HCEC 1CT (cell line): ENCODE measurements around the gene CLDN5.

Experiments used
- DNase-seq: peaks from one replicate; pipeline ENCODE4 v3.0.0-alpha.2; 2017

Gene CLDN5

DNA sequence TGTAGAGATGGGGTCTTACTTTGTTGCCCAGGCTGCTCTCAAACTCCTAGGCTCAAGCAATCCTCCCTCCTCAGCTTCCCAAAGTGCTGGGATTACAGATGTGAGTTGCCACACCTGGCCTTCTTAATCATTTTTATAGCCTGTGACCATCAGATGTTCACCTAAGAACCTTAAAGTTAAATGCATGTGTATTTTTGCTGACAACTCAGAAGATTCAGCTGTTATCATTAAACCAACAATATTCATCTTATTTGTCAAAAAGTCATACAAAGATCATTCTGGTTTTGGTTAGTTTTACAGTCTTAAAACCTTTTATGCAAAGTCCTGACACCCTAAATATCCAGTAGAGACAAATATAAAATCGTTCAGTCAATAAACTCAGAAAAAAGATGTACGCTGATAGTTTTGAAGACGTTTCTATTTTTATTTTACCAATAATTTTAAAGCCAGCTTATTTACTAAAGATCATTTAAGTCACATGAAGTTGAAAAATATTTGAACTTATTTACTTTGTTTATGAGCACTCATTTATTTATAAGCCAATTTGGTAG, 22.2 kb downstream of the CLDN5 start:
- DNase-seq, result no peak

DNA sequence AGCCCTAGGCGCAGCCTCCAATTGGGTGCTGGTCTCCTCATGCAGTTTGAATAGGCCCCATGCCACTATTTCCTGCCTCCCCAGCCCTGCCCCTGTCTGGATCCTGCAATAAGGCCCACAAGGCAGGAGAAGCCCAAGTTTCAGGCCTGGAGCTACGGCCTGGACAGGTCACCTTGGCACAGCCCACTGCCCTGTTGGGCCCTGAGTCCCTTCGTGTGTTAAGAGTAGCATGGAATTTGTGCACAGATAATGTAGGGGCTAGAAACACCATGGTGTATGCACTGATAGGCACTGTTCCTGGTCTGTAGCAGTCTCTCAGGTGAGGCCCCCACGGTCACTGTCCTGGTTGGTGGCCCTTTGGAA, 24.3 kb downstream of the CLDN5 start:
- DNase-seq, result no peak

DNA sequence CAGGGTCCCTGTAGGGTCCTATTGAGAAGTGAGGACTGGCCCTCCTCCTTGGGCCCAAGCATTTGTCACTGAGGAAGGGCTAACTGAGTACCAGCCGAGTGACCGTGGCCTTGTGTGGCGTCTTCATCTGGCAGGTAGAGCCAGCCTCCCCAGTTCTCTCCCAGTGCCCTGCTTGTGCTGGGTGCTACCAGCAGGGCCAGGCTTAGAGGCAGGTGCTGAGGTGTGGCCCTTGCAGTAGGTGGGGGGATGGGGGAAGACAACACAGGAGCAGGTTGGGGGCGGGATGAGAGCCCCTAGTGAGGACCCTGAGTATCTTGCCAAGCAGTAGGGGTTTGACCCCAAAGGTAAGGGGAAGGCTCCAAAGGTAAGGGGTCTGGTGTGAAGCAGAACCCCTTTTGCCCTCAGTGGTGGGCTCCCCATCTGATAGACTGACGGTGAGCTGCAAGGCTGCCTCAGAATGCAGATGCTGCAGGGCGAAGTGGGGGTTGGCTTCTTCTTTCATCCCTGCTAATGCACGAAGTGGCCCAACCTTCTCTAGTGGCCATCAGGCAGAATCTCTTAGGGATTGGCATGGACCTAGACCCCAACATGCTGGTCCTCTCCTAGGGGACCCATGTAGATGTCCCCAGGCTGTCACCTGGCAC, 24.9 kb downstream of the CLDN5 start:
- no peak for DNase-seq

DNA sequence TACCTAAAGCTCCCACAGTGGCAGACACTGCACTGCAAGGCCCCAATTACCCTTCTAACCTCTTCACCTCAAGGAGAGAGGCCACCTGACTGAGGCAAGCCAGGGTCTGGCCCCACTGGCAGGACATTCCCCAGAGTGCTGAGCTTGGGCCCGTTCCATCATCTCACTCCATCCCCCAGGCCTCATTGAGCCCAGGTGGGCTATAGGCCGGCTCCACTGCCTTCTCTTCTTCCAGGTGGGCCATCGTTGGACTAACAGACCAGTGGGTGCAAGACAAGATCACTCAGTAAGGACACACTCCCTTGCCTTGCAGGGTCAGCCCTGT, 25.4 kb downstream of the CLDN5 start:
- DNase-seq, result no peak

DNA sequence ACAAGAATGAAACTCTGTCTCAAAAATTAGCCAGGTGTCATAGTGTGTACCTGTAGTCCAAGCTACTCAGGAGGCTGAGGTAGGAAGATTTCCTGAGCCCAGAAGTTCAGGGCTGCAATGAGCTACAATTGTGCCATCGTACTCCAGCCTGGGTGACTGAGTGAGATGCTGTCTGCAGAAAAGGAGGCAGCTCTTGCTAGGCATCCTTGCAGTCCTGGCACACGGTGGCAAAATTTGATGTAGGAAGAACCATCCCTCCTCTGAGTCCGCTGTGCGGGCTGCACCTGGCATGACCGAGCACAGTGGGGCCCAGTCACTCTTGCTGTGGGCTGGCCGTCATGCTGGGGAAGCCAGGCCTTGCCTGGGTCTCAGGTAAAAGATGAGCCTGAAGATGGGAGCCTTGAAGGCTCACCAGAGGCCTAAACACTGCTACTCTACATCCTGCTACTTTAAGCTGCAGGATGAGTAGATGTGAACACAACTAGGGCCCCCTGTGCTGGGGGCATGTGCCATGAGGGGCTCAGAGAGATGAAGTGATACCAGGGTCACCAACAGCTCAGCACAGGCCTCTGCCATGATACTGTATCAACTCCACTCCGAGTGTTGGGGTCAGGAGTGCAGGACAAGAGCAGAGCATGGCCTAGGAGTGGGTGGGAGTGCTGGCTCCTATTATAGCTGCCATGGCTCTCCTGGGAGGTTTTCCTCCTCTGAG, 25.9 kb downstream of the CLDN5 start:
- no peak for DNase-seq

DNA sequence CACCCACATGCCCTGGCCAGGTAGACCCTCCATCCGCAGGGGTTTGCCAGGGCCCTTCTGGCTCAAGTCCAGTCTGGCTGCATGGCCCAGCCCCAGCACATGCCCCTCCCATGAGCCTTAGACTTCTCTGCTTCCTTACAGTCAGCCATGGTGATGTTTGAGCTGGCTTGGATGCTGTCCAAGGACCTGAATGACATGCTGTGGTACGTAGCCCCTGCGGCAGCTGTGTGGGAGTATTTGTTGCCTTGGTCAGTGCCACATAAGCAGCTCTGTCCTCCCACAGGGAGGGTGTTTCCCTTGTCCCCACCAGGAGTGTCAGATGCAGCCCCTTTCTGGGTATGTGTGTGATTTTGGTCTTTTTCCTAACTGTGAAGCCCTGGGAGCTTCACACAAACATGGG, 27.0 kb downstream of the CLDN5 start:
- peak; percentile 59 for DNase-seq

DNA sequence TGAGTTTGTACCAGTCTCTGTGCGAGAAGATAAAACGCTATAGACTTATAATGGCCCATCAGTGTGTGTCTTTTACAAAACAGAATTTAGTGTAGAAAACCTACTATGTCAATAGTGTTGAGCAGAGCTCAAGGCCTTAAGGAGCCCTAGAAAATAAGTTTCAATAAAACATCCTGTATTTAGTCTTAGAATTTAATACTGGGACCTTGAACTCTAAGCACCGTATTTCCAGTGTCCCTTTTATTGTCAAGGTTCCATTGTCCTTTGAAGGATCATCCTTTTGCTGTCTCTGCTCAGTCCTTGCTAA, 27.9 kb downstream of the CLDN5 start:
- no peak for DNase-seq

DNA sequence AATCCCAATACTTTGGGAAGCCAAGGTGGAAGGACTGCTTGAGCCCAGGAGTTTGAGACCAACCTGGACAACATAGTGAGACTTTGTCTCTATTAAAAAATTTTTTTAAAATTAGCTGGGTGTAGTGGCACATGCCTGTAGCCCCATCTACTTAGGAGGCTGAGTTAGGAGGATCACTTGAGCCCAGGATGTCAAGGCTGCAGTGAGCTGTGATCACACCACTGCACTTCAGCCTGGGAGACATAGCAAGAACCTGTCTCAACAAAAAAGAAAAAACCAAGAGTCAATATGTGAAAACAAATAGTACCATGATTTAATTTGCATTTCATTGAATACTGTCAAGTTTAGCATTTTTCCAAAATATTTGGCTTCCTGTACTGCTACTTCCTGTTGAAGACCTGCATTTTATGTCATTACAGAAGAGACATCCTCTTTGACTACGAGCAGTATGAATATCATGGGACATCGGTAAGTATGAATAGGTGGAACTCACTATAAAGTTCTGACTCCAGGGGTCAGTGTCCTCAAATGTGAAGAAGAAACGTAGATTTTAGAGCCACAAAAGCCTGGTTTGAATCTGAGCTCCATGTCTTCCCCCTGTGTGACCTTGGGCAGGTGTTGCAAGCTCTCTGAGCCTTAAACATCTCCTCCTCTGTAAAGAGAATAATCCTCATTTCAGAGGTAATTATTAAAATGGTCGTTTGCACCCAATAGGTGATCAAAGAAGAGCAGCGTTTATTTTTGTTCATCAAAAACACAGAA, 28.5 kb downstream of the CLDN5 start:
- peak; percentile 8 for DNase-seq

DNA sequence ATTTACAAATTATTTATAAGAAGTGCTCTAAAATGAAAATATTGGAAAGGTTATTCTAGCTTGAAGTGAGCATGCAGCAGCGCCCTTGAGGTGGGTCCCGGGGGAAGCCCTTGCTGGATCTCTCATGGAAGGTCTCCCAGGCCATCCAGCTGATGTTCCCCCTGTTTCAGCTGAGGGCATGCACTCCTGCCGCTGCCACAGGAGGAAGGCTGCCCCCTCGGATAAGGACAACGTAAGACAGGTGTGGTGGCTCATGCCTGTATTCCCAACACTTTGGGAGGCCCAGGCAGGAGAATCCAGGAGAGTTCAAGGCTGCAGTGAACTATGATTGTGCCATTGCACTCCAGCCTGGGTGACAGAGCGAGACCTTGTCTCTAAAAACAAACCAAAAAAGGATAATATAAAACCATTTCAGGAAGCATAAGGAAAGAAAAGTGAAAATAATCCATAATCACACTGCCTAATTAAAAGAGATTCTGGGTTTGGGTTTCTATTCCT, 29.5 kb downstream of the CLDN5 start:
- no peak for DNase-seq

DNA sequence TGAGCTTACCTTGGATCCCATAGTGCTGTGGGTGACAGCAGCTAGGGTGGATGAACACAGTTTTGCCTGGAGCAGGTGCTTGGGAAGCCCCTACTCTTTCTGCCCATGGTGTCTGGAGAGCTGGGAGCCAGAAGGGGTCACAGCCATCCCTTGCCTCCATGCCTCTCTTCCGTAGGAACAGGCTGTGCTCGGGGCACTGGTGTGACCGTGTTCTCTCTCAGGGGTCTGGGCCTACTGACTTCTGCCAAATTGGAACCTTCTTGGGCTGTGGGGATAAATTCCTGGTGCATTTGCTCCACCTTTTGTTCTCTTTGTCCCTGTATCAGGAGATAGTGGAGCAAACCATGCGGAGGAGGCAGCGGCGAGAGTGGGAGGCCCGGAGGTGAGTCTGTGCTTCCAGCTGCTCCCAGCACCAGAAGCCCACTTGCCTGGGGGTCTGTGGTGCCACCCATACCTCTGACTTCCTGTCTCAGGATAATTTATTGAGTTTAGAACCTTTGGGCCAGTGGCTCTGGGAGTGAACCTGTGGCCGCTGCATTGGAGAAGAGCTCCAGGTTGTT, 30.1 kb downstream of the CLDN5 start:
- no peak for DNase-seq

DNA sequence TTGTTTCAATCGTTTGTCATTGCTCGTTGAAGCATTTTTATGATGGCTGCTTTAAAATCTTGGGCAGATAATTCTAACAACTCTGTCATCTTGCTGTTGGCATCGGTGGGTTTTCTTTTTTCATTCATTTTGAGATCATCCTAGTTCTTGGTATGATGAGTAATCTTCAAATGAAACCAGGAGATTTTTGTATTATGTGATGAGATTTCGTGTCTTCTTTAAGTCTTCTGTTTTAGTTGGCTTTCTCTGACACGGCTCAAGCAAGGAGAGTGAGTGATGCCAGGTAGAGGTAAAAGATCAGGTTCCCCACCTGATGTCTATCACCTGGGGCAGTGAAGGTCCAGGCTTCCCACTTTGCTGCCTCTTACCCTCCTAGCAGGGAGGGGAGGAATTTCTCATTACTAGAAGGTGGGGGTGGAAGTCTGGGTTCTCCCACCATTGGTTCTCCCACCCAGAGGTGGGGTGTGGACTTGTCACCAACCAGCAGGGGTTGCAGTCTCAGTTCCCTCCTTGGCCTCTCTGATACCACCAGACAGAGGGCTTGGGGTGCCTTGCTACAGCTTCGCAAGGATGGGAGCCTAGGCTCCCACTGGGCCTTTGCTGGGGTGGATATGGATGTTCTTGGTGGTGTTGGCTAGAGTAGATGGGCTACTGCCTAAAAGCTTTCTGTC, 31.6 kb downstream of the CLDN5 start:
- no peak for DNase-seq

DNA sequence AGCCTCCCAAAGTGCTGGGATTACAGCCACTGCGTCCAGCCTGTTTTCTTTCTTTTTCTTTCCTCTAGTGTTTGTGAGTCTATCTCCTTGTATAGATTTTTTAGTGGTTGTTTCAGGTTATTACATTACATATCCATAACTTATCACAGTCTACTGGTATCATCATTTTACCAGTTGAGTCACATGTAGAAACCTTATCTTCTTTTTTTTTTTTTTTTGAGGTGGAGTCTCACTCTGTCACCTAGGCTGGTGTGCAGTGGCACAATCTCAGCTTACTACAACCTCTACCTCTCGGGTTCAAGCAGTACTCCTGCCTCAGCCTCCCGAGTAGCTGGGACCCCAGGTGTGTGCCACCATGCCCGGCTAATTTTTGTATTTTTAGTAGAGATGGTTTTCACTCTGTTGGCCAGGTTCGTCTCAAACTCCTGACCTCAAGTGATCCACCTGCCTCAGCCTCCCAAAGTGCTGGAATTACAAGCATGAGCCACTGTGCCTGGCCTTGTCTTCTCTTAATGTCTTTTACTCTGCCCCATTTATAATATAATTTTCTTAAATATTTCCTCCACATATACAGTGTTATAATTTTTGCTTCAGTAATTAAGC, 33.5 kb downstream of the CLDN5 start:
- no peak for DNase-seq

DNA sequence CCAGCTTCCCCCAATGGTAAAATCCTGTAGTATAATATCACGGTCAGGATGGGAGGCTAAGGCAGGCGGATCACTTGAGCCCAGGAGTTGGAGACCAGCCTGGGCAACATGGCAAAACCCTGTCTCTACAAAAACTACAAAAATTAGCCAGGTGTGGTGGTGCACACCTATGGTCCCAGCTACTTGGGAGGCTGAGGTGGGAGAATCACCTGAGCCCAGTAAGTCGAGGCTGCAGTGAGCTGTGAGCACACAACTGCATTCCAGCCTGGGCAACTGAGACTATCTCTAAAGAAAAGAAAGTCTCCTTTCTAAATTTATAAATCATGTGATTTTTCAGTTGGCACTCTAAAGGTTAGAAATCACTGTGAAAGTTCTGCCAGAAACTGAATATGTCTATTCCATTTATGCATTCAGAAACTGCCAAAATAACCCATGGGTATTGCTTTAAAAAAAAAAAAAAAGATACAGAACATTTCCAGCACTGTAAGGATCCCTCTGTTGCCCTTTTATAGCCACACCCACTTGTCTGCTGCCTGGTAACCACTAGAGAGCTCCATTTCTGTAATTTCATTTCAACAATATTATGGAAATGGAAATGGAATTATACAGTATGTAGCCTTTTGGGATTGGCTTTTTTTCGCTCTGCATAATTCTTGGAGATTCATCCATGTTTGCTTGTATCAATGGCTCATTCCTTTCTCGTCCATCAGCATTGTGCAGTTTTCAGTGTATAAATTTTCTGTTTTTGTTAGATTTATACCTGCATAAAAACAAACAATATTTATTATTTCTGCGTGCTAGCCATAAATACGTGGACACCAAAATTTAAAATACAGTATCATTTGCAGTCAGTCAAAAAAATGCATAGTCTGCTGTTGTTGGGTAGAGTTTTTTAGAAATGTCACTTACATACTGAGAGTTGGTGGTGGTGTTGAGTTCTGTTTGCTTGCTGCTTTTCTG, 35.0 kb downstream of the CLDN5 start:
- peak; percentile 39 for DNase-seq

DNA sequence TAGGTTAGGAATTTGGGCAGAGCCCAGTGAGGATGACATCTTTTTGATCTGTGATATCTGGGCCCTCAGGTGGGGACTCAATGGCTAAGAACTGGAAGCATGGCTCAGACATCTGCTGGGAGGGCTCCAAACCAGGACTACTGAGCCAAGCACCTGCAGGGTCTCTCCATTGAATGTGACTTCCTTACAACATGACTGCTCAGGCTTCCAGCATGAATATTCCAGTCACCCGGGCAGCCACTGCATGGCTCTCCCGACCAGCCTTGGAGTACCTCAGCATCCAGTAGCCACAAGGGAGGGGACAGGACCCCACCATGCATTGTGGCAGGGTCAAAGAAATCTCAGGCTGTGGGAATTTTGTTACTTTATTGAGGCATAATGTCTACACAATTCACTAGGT, 35.9 kb downstream of the CLDN5 start:
- no peak for DNase-seq

DNA sequence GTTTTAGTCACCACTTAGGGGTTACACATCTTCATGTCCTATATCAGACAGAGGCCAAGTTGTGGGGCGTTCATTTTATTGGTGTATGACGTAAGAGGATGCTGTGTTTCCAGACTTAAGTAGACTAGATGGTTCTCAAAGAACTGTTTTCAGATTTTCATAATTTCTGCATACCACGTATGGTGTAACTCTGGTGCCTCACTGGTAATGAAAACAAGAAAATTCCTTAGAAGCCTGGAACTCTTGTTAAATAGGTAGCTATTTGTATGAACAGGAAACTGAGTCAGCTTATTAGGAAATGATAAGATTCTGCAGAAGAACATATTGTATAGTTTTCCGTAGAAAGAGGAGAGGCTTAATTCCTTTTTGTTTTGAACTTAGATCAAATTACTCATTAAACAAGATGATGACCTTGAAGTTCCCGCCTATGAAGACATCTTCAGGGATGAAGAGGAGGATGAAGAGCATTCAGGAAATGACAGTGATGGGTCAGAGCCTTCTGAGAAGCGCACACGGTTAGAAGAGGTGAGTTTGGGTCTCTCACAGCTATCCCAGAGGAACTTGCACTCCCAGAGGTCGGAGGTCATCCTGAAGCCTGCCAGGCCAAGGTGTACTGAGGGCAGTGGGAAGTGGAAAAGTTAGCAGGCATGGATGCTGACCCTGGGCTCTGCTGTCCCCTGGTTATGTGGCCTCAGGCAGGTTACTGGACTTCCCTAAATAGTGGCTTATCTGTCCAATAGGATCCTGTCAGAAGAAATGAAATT, 40.5 kb downstream of the CLDN5 start:
- DNase-seq, result peak; percentile 88

DNA sequence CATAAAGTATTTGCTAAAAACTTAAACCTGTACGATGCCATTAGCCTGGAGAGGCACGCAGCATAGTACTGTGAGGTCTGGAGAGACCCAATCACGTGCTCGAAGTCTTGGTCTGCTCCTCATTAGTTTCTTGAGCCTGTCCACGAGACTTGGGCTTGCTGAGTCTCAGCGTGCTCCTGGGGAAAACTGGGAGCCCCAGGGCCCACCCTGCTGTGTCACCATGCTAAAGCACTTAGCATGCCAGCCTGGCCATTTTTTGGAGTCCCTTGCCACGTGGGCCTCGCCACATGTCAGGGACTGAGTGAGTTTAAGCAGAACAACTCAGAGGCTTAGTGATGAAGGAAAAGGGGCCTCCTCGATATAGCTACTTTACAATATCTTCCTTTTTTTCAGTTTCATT, 41.9 kb downstream of the CLDN5 start:
- no peak for DNase-seq

DNA sequence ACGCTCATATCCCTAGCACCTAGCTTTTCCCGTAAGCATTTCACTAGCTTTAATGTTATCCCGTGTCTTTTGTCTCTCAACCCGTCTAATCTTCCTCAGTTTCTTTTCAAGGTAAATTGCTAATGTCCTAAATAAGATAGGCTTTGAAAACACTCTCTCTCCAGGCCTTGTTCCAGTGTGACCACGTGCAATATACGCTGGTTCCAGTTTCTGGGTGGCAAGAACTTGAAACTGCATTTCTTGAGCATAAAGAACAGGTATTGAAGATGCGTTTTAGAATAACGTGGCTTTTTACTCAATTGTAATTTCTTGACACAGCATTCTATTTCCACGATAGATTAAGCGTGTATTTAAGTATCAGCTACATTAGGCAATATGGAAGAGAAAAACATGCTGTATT, 43.4 kb downstream of the CLDN5 start:
- DNase-seq, result no peak

DNA sequence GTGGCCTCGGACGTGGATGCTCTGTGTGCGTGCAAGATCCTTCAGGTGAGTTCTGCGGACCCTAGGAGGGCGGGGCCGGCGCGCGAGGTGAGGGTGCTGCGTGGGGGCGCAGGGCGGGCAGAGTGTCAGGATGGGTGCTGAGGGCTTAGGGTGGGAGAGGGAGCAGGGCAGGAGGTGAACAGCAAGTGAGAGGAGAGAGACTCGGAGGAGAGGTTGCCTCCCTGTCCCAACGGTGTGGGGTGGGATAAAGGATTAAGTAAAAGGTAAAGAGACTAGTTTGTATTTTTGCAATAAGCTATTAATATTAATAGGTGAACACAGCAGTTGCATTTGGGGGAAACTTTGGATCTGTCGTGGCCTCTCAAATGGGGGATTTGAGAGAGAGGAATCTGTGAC, 44.0 kb downstream of the CLDN5 start:
- DNase-seq, result no peak

DNA sequence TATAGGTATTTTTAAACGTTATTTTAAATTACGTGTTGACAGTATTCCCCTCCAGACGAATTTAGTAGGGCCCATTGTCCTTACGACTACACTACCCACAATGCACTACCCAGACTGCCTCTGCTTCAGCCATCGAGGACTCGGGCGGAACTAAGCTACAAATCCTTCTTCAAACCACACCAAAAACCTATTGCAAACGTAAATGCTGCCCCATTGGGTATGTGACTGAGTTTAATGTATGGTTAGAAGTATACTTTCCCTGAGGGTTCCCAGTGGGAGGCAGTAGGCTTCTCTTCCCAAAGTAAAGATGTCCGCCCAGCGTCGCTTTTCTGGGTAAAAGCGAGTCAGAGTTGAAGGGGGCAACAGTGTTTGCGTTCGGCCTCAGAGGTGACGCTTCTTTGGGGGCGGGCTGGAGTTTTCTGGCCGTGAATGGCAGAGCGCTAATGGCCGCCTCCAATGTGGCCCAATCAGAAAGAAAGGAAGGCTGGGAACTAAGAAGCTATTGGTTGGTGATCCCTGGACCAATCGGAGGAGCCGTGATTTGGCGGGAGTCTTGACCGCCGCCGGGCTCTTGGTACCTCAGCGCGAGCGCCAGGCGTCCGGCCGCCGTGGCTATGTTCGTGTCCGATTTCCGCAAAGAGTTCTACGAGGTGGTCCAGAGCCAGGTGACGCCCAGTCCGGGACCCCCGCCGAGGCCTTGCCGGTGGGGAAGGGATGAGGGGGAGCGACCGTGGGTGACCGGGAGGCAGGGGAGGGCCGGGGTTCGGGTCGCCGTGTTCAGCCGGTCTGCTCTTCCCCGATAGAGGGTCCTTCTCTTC, 44.6 kb downstream of the CLDN5 start, which contains the start of gene CDC45:
TSS of gene CDC45 (plus strand) at position 566 of the 818 bp plus-strand sequence. CDS start at position 615, 49 bp downstream.
- peak; percentile 99 for DNase-seq

DNA sequence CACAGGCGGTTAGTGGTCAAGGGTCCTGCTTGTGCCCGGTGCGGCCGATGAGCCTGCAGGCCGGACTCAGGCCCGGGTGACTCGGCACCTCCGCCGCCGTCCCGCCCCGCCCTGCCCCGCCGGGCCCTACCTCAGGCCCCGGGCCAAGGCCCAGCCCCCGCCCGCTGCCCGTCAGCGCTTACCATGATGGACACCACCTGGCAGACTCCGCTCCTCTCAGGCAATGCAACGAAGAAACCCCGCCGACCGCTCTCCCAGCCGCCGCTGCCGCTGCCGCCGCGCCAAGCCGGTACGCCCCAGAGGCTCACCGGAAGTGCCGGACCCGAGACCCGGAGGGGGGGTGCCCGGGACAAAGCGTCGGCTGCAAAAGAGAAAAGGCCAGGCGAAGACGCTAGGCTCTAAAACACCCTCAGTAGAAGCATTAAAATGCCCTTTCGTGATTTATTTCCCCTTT, 45.3 kb downstream of the CLDN5 start, which contains the start of gene UFD1:
TSS of gene UFD1 (minus strand) at position 293 of the 454 bp plus-strand sequence. CDS start at position 185, 108 bp downstream.
- peak; percentile 94 for DNase-seq
